ENCODE measurements around the gene PTPRG.

GRCh38 chr3:61869371-61869770 lies 308.0 kb downstream of the PTPRG start:
- TF ChIP-seq, protein P1, sequence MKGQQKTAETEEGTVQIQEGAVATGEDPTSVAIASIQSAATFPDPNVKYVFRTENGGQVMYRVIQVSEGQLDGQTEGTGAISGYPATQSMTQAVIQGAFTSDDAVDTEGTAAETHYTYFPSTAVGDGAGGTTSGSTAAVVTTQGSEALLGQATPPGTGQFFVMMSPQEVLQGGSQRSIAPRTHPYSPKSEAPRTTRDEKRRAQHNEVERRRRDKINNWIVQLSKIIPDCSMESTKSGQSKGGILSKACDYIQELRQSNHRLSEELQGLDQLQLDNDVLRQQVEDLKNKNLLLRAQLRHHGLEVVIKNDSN (IDR thresholded peaks at IDR 0.05), result no peak
- TF ChIP-seq, protein P2, sequence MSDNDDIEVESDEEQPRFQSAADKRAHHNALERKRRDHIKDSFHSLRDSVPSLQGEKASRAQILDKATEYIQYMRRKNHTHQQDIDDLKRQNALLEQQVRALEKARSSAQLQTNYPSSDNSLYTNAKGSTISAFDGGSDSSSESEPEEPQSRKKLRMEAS (IDR thresholded peaks at IDR 0.05), result no peak
- TF ChIP-seq EP300 (IDR thresholded peaks at IDR 0.05; ENCODE audit: borderline replicate concordance) (no peak), TAF1 (IDR thresholded peaks at IDR 0.05; ENCODE audit: low read depth) (no peak), CREB1 (IDR thresholded peaks at IDR 0.05; ENCODE audit: low read depth) (no peak), YY1 (IDR thresholded peaks at IDR 0.05; ENCODE audit: low read depth) (no peak), EGR1 (IDR thresholded peaks at IDR 0.05) (no peak), TEAD4 (IDR thresholded peaks at IDR 0.05) (no peak), TCF12 (IDR thresholded peaks at IDR 0.05; ENCODE audit: low read depth) (no peak), CEBPB (IDR thresholded peaks at IDR 0.05) (no peak), RAD21 (IDR thresholded peaks at IDR 0.05; ENCODE audit: low read depth) (no peak), NFIC (IDR thresholded peaks at IDR 0.05) (no peak)
- TF ChIP-seq, protein P3, sequence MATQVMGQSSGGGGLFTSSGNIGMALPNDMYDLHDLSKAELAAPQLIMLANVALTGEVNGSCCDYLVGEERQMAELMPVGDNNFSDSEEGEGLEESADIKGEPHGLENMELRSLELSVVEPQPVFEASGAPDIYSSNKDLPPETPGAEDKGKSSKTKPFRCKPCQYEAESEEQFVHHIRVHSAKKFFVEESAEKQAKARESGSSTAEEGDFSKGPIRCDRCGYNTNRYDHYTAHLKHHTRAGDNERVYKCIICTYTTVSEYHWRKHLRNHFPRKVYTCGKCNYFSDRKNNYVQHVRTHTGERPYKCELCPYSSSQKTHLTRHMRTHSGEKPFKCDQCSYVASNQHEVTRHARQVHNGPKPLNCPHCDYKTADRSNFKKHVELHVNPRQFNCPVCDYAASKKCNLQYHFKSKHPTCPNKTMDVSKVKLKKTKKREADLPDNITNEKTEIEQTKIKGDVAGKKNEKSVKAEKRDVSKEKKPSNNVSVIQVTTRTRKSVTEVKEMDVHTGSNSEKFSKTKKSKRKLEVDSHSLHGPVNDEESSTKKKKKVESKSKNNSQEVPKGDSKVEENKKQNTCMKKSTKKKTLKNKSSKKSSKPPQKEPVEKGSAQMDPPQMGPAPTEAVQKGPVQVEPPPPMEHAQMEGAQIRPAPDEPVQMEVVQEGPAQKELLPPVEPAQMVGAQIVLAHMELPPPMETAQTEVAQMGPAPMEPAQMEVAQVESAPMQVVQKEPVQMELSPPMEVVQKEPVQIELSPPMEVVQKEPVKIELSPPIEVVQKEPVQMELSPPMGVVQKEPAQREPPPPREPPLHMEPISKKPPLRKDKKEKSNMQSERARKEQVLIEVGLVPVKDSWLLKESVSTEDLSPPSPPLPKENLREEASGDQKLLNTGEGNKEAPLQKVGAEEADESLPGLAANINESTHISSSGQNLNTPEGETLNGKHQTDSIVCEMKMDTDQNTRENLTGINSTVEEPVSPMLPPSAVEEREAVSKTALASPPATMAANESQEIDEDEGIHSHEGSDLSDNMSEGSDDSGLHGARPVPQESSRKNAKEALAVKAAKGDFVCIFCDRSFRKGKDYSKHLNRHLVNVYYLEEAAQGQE (IDR thresholded peaks at IDR 0.05; ENCODE audit: low read depth), result no peak
